DND-41 (cell line): ENCODE data around the gene HACD2.
"Not testable (repeated sequence)": the region's sequence is repeated elsewhere in the genome, so short reads cannot be mapped to it uniquely, and the experiment has no call there.

Experiments
- ATAC-seq: fragments of 200-7000 bp; cut with Tn5 transposase; 3 replicates; pipeline ENCODE4 v1.9.1; 2021; ENCODE audit warnings: low read depth; ENCODE audit not compliant: insufficient read depth
- DNase-seq: peaks from one replicate; pipeline ENCODE4 v3.0.0-alpha.2; 2020
- H2AFZ ChIP-seq: 2 replicates; pipeline ENCODE4 v1.6.0; 2012; ENCODE audit warnings: low read depth, low read length
- H3K27ac ChIP-seq: 2 replicates; pipeline ENCODE4 v1.5.1; 2012; ENCODE audit warnings: low read length, inconsistent platforms
- H3K27me3 ChIP-seq: fragments of 200-600 bp; sonication (generic); 2 replicates; pipeline ENCODE4 v1.6.0; 2012; ENCODE audit warnings: low read length, mild to moderate bottlenecking, inconsistent platforms; ENCODE audit not compliant: insufficient read depth, poor library complexity
- H3K36me3 ChIP-seq: 2 replicates; pipeline ENCODE4 v1.5.1; 2012; ENCODE audit warnings: low read length, inconsistent platforms; ENCODE audit not compliant: insufficient read depth
- H3K4me1 ChIP-seq: 2 replicates; pipeline ENCODE4 v1.5.1; 2012; ENCODE audit warnings: mild to moderate bottlenecking, low read length; ENCODE audit not compliant: insufficient read depth
- H3K4me2 ChIP-seq: 2 replicates; pipeline ENCODE4 v1.6.0; 2012; ENCODE audit warnings: mild to moderate bottlenecking, moderate library complexity, low read length, inconsistent platforms; ENCODE audit not compliant: insufficient read depth
- H3K4me3 ChIP-seq, 2 experiments: fragments of 200-600 bp in 1 of 2; shearing (Covaris generic) in 1 of 2; 2 replicates each; pipeline ENCODE4 v1.5.1; 2012 to 2016; ENCODE audit warnings: inconsistent platforms in 2 of 2, low read length in 2 of 2, mild to moderate bottlenecking in 2 of 2, low read depth in 1 of 2, moderate library complexity in 1 of 2
- H3K79me2 ChIP-seq: 2 replicates; pipeline ENCODE4 v1.6.0; 2012; ENCODE audit warnings: low read length, inconsistent platforms; ENCODE audit not compliant: insufficient read depth
- H3K9ac ChIP-seq: 2 replicates; pipeline ENCODE4 v1.6.0; 2012; ENCODE audit warnings: low read depth, mild to moderate bottlenecking, inconsistent platforms, low read length, moderate library complexity
- H3K9me3 ChIP-seq: 2 replicates; pipeline ENCODE4 v1.5.1; 2012; ENCODE audit warnings: low read length, moderate library complexity, mild to moderate bottlenecking, inconsistent platforms; ENCODE audit not compliant: insufficient read depth, severe bottlenecking
- H4K20me1 ChIP-seq: 2 replicates; pipeline ENCODE4 v1.6.0; 2012; ENCODE audit warnings: low read length; ENCODE audit not compliant: insufficient read depth
- EZH2 ChIP-seq: IDR thresholded peaks from 3 replicates; pipeline ENCODE4 v1.6.1; 2012; ENCODE audit warnings: borderline replicate concordance, low read depth, mild to moderate bottlenecking, moderate library complexity, low read length, inconsistent platforms; ENCODE audit not compliant: severe bottlenecking
- TF ChIP-seq, protein P1 (sequence below): IDR thresholded peaks from 2 replicates; pipeline ENCODE4 v1.5.1; 2012; ENCODE audit warnings: borderline replicate concordance, low read length, moderate library complexity, mild to moderate bottlenecking; ENCODE audit not compliant: poor library complexity, severe bottlenecking; ENCODE audit errors: extremely low read depth

The HACD2 gene

DNA sequence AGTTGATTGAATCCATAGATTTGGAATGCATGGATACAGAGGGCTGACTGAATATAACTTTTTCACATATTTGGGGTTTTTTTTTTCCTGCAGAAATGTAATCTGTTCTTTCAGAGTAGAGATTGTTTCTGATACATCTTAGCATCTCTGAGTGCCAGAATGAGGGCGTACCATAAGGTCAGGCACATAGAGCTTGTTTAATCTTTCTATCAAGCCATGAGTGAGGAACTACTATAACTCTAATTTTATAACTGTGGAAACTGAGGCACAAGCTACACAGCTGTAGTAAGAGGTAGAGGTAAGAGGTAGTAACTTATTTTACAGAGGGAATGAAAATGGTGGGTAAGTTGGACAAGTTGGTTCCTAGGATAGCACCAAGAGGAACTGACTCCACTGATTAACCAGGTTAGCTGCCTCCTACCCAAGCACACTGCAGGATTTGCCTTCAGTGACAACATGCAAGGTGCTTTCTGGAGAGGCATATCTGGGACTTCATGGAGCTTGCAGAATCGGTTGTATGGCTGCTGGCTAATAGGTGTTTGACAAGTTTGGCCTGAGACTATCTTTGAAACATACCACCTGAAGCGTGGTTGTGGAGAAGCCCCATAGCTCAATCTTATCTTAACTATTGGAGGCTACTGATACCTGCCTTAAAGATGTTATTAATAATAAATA lies 23.5 kb upstream of the HACD2 start:
- H4K20me1 ChIP-seq, result no peaks in the 10 kb centered on the region; the same call in 1 of the 2 replicates
- H3K4me3 ChIP-seq, result no peak overlapping the region
- H3K4me1 ChIP-seq, result no peaks in the 10 kb centered on the region
- DNase-seq, result no peak
- no peaks in the 10 kb centered on the region for H3K9me3 ChIP-seq
- H3K27ac ChIP-seq, result no peak overlapping the region
- no peak overlapping the region for H3K9ac ChIP-seq
- H3K36me3 ChIP-seq, result peaks cover 11% of the 10 kb centered on the region; the same call in 1 of the 2 replicates
- ATAC-seq, result no peak
- no peak overlapping the region for H3K4me2 ChIP-seq
- H3K79me2 ChIP-seq, result no peaks in the 10 kb centered on the region
- TF ChIP-seq, protein P1, sequence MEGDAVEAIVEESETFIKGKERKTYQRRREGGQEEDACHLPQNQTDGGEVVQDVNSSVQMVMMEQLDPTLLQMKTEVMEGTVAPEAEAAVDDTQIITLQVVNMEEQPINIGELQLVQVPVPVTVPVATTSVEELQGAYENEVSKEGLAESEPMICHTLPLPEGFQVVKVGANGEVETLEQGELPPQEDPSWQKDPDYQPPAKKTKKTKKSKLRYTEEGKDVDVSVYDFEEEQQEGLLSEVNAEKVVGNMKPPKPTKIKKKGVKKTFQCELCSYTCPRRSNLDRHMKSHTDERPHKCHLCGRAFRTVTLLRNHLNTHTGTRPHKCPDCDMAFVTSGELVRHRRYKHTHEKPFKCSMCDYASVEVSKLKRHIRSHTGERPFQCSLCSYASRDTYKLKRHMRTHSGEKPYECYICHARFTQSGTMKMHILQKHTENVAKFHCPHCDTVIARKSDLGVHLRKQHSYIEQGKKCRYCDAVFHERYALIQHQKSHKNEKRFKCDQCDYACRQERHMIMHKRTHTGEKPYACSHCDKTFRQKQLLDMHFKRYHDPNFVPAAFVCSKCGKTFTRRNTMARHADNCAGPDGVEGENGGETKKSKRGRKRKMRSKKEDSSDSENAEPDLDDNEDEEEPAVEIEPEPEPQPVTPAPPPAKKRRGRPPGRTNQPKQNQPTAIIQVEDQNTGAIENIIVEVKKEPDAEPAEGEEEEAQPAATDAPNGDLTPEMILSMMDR, result no peak
- TF ChIP-seq EZH2, result no peak
- H3K27me3 ChIP-seq, result no peaks in the 10 kb centered on the region
- H2AFZ ChIP-seq, result no peak overlapping the region

DNA sequence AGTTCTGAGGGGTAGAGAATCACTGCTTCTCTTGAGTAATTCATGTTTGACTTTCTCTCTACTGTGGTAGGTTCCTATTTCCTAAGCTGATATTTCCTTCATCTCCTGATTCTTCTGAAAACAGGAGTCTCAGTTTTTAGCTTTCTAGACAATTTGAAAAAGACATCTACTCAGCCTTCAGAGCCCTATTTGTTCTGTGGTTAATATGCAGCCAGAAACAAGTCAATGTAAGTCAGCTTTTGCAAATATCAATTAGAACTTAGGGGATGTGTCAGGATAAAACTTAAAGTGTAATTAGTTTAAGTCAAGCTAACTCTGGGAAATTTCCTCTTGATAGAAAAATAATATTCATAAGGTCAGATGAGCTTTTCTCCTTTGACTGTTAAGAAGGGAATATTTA lies 21.7 kb upstream of the HACD2 start:
- no peaks in the 10 kb centered on the region; the same call in 1 of the 2 replicates for H4K20me1 ChIP-seq
- H3K4me1 ChIP-seq, result no peaks in the 10 kb centered on the region
- DNase-seq, result no peak
- no peaks in the 10 kb centered on the region for H3K27me3 ChIP-seq
- no peak for ATAC-seq
- TF ChIP-seq EZH2, result no peak
- TF ChIP-seq, protein P1, result no peak
- no peak overlapping the region for H3K9ac ChIP-seq
- no peaks in the 10 kb centered on the region for H3K79me2 ChIP-seq
- H2AFZ ChIP-seq, result no peak overlapping the region
- no peak overlapping the region for H3K27ac ChIP-seq
- H3K36me3 ChIP-seq, result peaks cover 4% of the 10 kb centered on the region; the same call in 1 of the 2 replicates
- H3K4me2 ChIP-seq, result no peak overlapping the region
- no peaks in the 10 kb centered on the region for H3K9me3 ChIP-seq
- H3K4me3 ChIP-seq, result no peak overlapping the region

DNA sequence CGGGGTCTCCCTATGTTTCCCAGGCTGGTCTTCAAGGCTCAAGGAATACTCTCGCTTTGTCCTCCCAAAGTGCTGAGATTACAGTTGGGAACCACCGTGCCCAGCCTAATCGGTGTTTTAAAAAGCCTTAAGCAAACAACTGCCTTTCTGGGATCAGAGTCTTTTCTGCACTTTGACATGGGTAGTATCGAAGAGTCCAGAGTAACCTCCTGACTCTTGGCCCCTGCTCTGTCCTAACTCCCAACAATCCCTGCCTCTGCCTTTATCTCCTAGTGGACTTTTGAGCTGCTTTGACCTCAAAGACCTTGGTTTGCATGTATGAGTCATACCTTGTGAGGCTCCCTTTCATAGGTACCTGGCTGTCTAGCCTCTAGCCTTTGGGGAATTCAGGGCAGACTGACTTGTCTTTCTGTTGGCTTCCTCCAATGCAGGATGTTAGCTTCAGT lies 21.0 kb upstream of the HACD2 start:
- Histone ChIP-seq H3K4me2 (no peak overlapping the region), H3K4me1 (no peaks in the 10 kb centered on the region), H3K9ac (no peak overlapping the region), H3K36me3 (no peaks in the 10 kb centered on the region), H3K27me3 (no peaks in the 10 kb centered on the region), H3K9me3 (no peaks in the 10 kb centered on the region), H3K4me3 (no peak overlapping the region), H2AFZ (no peak overlapping the region), H3K79me2 (no peaks in the 10 kb centered on the region), H4K20me1 (no peaks in the 10 kb centered on the region; the same call in 1 of the 2 replicates), H3K27ac (no peak overlapping the region)
- no peak for DNase-seq
- no peak for ATAC-seq
- TF ChIP-seq EZH2, result no peak
- TF ChIP-seq, protein P1, result no peak

DNA sequence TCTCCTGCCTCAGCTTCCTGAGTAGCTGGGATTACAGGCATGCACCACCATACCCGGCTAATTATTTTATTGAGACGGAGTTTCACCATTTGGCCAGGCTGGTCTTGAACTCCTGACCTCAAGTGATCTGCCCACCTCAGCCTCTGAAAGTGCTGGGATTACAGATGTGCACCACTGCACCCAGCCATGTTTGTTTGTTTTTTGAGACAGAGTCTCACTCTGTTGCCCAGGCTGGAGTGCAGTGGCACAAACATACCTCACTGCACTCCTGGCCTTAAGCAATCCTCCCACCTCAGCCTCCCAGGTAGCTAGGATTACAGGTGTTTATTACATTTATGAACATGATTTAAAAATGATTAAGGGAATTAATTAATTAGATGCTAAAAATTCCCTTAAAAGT lies 18.3 kb upstream of the HACD2 start:
- not testable (repeated sequence) for ATAC-seq, DNase-seq, H3K79me2 ChIP-seq, H3K4me2 ChIP-seq, H3K27me3 ChIP-seq, H3K9me3 ChIP-seq, H3K9ac ChIP-seq, H2AFZ ChIP-seq, H3K27ac ChIP-seq, H4K20me1 ChIP-seq, H3K36me3 ChIP-seq, H3K4me3 ChIP-seq, H3K4me1 ChIP-seq
